HEK293 (cell line): ENCODE measurements around the gene TLE3.

Experiments used
- CTCF ChIP-seq: fragments of 450-650 bp; formaldehyde crosslinking; IDR thresholded peaks from 2 replicates; pipeline ENCODE4 v1.5.1; 2016; ENCODE audit warnings: missing biosample characterization, missing genetic modification characterization
- PBX3 ChIP-seq: sonication (generic); formaldehyde crosslinking; IDR thresholded peaks from 2 replicates; pipeline ENCODE4 v1.8.1; 2022; ENCODE audit warnings: mild to moderate bottlenecking, moderate library complexity, missing genetic modification reagents
- ZNF645 ChIP-seq: fragments of 450-650 bp; formaldehyde crosslinking; IDR thresholded peaks from 2 replicates; pipeline ENCODE4; 2016; ENCODE audit warnings: missing biosample characterization, missing genetic modification characterization
- ZNF785 ChIP-seq: fragments of 450-650 bp; formaldehyde crosslinking; IDR thresholded peaks from 2 replicates; pipeline ENCODE4 v1.5.1; 2016; ENCODE audit warnings: missing biosample characterization, missing genetic modification characterization
- TF ChIP-seq, protein P1 (sequence below): fragments of 450-650 bp; formaldehyde crosslinking; IDR thresholded peaks from 2 replicates; pipeline ENCODE4 v1.5.1; 2016; ENCODE audit warnings: missing biosample characterization, missing genetic modification characterization, borderline replicate concordance
- TF ChIP-seq, protein P2 (sequence below): fragments of 450-650 bp; formaldehyde crosslinking; optimal IDR thresholded peaks from 2 replicates; pipeline ENCODE3; 2016; ENCODE audit warnings: missing biosample characterization, mild to moderate bottlenecking, missing genetic modification characterization

- TF ChIP-seq ZNF785 (no peak), CTCF (no peak), ZNF645 (tag by site-specific recombination) (no peak), PBX3 (no peak)
- TF ChIP-seq, protein P1, sequence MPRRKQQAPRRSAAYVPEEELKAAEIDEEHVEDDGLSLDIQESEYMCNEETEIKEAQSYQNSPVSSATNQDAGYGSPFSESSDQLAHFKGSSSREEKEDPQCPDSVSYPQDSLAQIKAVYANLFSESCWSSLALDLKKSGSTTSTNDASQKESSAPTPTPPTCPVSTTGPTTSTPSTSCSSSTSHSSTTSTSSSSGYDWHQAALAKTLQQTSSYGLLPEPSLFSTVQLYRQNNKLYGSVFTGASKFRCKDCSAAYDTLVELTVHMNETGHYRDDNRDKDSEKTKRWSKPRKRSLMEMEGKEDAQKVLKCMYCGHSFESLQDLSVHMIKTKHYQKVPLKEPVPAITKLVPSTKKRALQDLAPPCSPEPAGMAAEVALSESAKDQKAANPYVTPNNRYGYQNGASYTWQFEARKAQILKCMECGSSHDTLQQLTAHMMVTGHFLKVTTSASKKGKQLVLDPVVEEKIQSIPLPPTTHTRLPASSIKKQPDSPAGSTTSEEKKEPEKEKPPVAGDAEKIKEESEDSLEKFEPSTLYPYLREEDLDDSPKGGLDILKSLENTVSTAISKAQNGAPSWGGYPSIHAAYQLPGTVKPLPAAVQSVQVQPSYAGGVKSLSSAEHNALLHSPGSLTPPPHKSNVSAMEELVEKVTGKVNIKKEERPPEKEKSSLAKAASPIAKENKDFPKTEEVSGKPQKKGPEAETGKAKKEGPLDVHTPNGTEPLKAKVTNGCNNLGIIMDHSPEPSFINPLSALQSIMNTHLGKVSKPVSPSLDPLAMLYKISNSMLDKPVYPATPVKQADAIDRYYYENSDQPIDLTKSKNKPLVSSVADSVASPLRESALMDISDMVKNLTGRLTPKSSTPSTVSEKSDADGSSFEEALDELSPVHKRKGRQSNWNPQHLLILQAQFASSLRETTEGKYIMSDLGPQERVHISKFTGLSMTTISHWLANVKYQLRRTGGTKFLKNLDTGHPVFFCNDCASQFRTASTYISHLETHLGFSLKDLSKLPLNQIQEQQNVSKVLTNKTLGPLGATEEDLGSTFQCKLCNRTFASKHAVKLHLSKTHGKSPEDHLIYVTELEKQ (tag by site-specific recombination) = no peak
- TF ChIP-seq, protein P2, sequence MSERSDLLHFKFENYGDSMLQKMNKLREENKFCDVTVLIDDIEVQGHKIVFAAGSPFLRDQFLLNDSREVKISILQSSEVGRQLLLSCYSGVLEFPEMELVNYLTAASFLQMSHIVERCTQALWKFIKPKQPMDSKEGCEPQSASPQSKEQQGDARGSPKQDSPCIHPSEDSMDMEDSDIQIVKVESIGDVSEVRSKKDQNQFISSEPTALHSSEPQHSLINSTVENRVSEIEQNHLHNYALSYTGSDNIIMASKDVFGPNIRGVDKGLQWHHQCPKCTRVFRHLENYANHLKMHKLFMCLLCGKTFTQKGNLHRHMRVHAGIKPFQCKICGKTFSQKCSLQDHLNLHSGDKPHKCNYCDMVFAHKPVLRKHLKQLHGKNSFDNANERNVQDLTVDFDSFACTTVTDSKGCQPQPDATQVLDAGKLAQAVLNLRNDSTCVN = no peak
Observed at GRCh38 chr15:69997813-69998212, 99.9 kb downstream of the TLE3 start.
